Kidney epithelial cell (primary cell): ENCODE data around the gene NR0B2. TPM values are rescaled to one million over a fixed set of nuclear protein-coding genes. Genes with fewer than 3 reads are reported as not detected.

Experiments
- DNase-seq: peaks from one replicate; pipeline ENCODE4 v3.0.0-alpha.2; 2010; ENCODE audit warnings: low read depth
- H3K27me3 ChIP-seq: 2 replicates; pipeline ENCODE4 v1.6.0; 2011; ENCODE audit warnings: low read length; ENCODE audit not compliant: control insufficient read depth, insufficient read depth
- H3K36me3 ChIP-seq: 2 replicates; pipeline ENCODE4 v1.5.1; 2011; ENCODE audit warnings: low read length; ENCODE audit not compliant: control insufficient read depth, insufficient read depth
- H3K4me3 ChIP-seq: 2 replicates; pipeline ENCODE4 v1.5.1; 2011; ENCODE audit warnings: low read depth, mild to moderate bottlenecking, control low read depth, low read length
- CTCF ChIP-seq: IDR thresholded peaks from 2 replicates; pipeline ENCODE4 v1.5.1; 2011; ENCODE audit warnings: mild to moderate bottlenecking, moderate library complexity, low read length, control low read depth, inconsistent platforms; ENCODE audit not compliant: insufficient read depth, poor library complexity, severe bottlenecking
- total RNA-seq: library from RNA; depleted of rRNA; stranded (reverse); fragments of >200 nt; gene quantifications from 2 replicates; pipeline ENCODE4 v1.2.3, GENCODE V29; 2015

Gene NR0B2
- total RNA-seq, 1 donor from 2014 or later: not detected

GRCh38 chr1:26942656-26943055 is 28.9 kb upstream of the NR0B2 start:
- no peak for TF ChIP-seq CTCF
- Histone ChIP-seq H3K4me3 (no peak overlapping the region), H3K36me3 (peaks cover 6% of the 10 kb centered on the region)

GRCh38 chr1:26941311-26941710 is 27.5 kb upstream of the NR0B2 start:
- no peak for DNase-seq
- TF ChIP-seq CTCF: no peak
- Histone ChIP-seq H3K27me3 (no peaks in the 10 kb centered on the region), H3K36me3 (peaks cover 6% of the 10 kb centered on the region), H3K4me3 (no peak overlapping the region)

More at GRCh38 chr1:26942656-26943055, 28.9 kb upstream of the NR0B2 start:
- no peak for DNase-seq
- no peaks in the 10 kb centered on the region for H3K27me3 ChIP-seq

GRCh38 chr1:26938659-26939025 is 24.9 kb upstream of the NR0B2 start:
- no peak overlapping the region for H3K4me3 ChIP-seq
- TF ChIP-seq CTCF: no peak
- peaks cover under 1% of the 10 kb centered on the region for H3K36me3 ChIP-seq
- DNase-seq: no peak
- no peaks in the 10 kb centered on the region for H3K27me3 ChIP-seq

GRCh38 chr1:26938004-26938658 is 24.4 kb upstream of the NR0B2 start:
- Histone ChIP-seq H3K36me3 (no peaks in the 10 kb centered on the region), H3K4me3 (no peak overlapping the region), H3K27me3 (no peaks in the 10 kb centered on the region)
- TF ChIP-seq CTCF: no peak
- DNase-seq: no peak

- no peaks in the 10 kb centered on the region for H3K36me3 ChIP-seq
- no peak for DNase-seq
- no peak overlapping the region for H3K4me3 ChIP-seq
- no peaks in the 10 kb centered on the region for H3K27me3 ChIP-seq
- TF ChIP-seq CTCF: no peak
These were observed 23.0 kb upstream of the NR0B2 start for GRCh38 chr1:26936823-26937222.

GRCh38 chr1:26932531-26932930 is 18.8 kb upstream of the NR0B2 start:
- Histone ChIP-seq H3K4me3 (no peak overlapping the region), H3K27me3 (no peaks in the 10 kb centered on the region), H3K36me3 (no peaks in the 10 kb centered on the region)
- no peak for DNase-seq
- TF ChIP-seq CTCF: no peak
